Endodermal cell (in vitro differentiated cells): ENCODE results near the gene LCP2. TPM values are rescaled to one million over a fixed set of nuclear protein-coding genes. Genes with fewer than 3 reads are reported as not detected.

Source experiments
- DNase-seq: peaks from one replicate; pipeline ENCODE4 v3.0.0-alpha.2; 2017
- H3K27ac ChIP-seq: 2 replicates; pipeline ENCODE4 v1.5.1; 2013; ENCODE audit warnings: mild to moderate bottlenecking, low read depth, low read length, moderate library complexity
- H3K27me3 ChIP-seq: 2 replicates; pipeline ENCODE4 v1.6.1; 2013; ENCODE audit warnings: mild to moderate bottlenecking, low read length, moderate library complexity; ENCODE audit not compliant: insufficient read depth, control insufficient read depth, poor library complexity, severe bottlenecking
- H3K36me3 ChIP-seq: 2 replicates; pipeline ENCODE4 v1.7.0; 2013; ENCODE audit warnings: mild to moderate bottlenecking, low read length, moderate library complexity; ENCODE audit not compliant: control insufficient read depth, insufficient read depth
- H3K4me1 ChIP-seq: one replicate; pipeline ENCODE4 v1.7.0; 2013; ENCODE audit warnings: low read length; ENCODE audit not compliant: control insufficient read depth, insufficient read depth
- H3K4me3 ChIP-seq: 2 replicates; pipeline ENCODE4 v1.5.1; 2013; ENCODE audit warnings: mild to moderate bottlenecking, low read length, moderate library complexity
- H3K9ac ChIP-seq: 2 replicates; pipeline ENCODE4 v1.6.1; 2013; ENCODE audit warnings: mild to moderate bottlenecking, low read length, moderate library complexity; ENCODE audit not compliant: poor library complexity, severe bottlenecking; ENCODE audit errors: extremely low read depth
- H3K9me3 ChIP-seq: 2 replicates; pipeline ENCODE4 v1.6.1; 2013; ENCODE audit warnings: mild to moderate bottlenecking, low read length, moderate library complexity; ENCODE audit not compliant: control insufficient read depth
- H3K27ac Mint-ChIP-seq: 2 replicates; pipeline ENCODE4 v1.8.0; 2020; ENCODE audit warnings: mixed read lengths
- H3K27me3 Mint-ChIP-seq: 2 replicates; pipeline ENCODE4 v1.8.0; 2021; ENCODE audit warnings: mild to moderate bottlenecking, mixed read lengths; ENCODE audit not compliant: insufficient read depth
- H3K36me3 Mint-ChIP-seq: 2 replicates; pipeline ENCODE4 v1.8.0; 2020; ENCODE audit warnings: low read depth, mixed read lengths
- H3K4me1 Mint-ChIP-seq: 2 replicates; pipeline ENCODE4 v1.8.0; 2020; ENCODE audit warnings: mixed read lengths
- H3K4me3 Mint-ChIP-seq: 2 replicates; pipeline ENCODE4 v1.8.0; 2020; ENCODE audit warnings: mild to moderate bottlenecking, moderate library complexity, mixed read lengths
- H3K9me3 Mint-ChIP-seq: 2 replicates; pipeline ENCODE4 v1.8.0; 2020; ENCODE audit warnings: mild to moderate bottlenecking, mixed read lengths
- CTCF ChIP-seq: fragments of 200-600 bp; sonication (generic); conservative IDR thresholded peaks from 2 replicates; pipeline ENCODE4 v1.5.0; 2021; ENCODE audit warnings: antibody characterized with exemption, mild to moderate bottlenecking
- WGBS, 2 experiments: methylation state at CpG; one replicate each; pipeline versions ENCODE4 v1.1.5 to v1.1.7; 2013; ENCODE audit warnings: missing lambda C conversion rate in 2 of 2, mixed read lengths in 1 of 2; ENCODE audit not compliant: insufficient coverage in 1 of 2, insufficient read length in 1 of 2; 5-methylcytosine and 5-hydroxymethylcytosine counted together
- total RNA-seq, 2 donors: library from RNA; stranded (reverse); fragmentation: NEBNext Ultra II Directional in 1 of 2; extraction: Animal tissue kit (Norgen Biotek cat#: 25700) in 1 of 2; gene quantifications; 2 replicates in 1 of 2; 3 replicates in 1 of 2; pipeline ENCODE4 v1.2.1, GENCODE V29; 2021

Gene LCP2
- total RNA-seq, 2 donors from 2014 or later = 0.11 TPM; not detected in 1

DNA sequence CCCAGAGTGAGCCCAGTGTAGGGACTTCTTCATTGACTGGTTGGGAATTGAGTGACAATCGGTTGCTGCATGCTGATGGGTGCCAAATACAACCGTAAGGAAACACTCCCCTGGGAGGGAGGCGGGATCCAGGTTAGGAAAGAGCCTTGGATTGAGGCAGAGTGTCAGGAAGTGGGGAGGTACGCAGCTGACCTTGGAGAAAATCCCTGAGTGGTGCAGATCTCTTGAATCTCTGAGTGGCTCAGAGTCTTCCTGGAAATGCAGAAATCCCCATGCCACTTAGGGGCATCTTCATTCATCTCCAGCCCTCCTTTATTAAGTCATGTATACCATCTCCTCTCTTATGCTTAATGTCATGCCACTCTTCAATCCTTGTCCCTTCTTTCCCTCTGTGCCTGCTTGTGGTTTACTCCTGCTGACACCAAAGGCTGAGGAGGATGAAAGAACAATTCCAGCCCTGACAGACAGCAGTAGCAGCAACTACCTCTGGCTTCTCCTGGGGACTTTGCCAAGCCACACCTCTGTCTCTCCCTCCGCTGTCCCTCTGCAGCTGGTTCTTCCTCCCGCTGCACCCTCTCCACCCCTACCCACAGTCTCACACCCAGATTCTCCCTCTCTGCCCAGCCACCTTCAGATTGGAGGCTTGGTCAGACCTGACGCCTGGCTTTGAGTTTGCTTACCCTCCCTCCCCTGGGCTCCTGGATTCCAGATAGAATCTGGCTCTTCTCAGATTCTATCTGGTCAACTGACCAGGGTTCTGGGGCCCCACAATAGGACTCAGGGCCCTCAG is 14.1 kb upstream of the LCP2 start:
- H3K27me3 Mint-ChIP-seq = no peaks in the 10 kb centered on the region
- 88 to 94% methylated on average over 2 to 7 of the region's 7 CpGs for WGBS, 2 experiments
- no peak overlapping the region for H3K27ac Mint-ChIP-seq
- peaks cover under 1% of the 10 kb centered on the region for H3K4me1 ChIP-seq
- DNase-seq = no peak
- no peaks in the 10 kb centered on the region for H3K9me3 ChIP-seq
- no peak overlapping the region for H3K4me3 Mint-ChIP-seq
- H3K9ac ChIP-seq = no peak overlapping the region
- peaks cover 5% of the 10 kb centered on the region for H3K4me1 Mint-ChIP-seq
- H3K36me3 Mint-ChIP-seq = no peaks in the 10 kb centered on the region
- no peaks in the 10 kb centered on the region for H3K27me3 ChIP-seq
- TF ChIP-seq CTCF = no peak
- no peaks in the 10 kb centered on the region for H3K9me3 Mint-ChIP-seq
- no peak overlapping the region for H3K4me3 ChIP-seq
- H3K36me3 ChIP-seq = no peaks in the 10 kb centered on the region
- H3K27ac ChIP-seq = no peak overlapping the region

GRCh38 chr5:170310256-170310926 is 12.8 kb upstream of the LCP2 start:
- Mint-ChIP-seq H3K9me3 (no peaks in the 10 kb centered on the region), H3K36me3 (no peaks in the 10 kb centered on the region), H3K27me3 (no peaks in the 10 kb centered on the region), H3K4me1 (peaks cover 13% of the 10 kb centered on the region), H3K4me3 (no peak overlapping the region), H3K27ac (no peak overlapping the region)
- Histone ChIP-seq H3K27ac (no peak overlapping the region), H3K36me3 (no peaks in the 10 kb centered on the region), H3K27me3 (no peaks in the 10 kb centered on the region), H3K4me3 (no peak overlapping the region), H3K9ac (no peak overlapping the region), H3K4me1 (peaks cover 3% of the 10 kb centered on the region), H3K9me3 (no peaks in the 10 kb centered on the region)
- DNase-seq = no peak
- TF ChIP-seq CTCF = no peak
- WGBS, 2 experiments = 86 to 94% methylated on average over 3 to 5 of the region's 5 CpGs

GRCh38 chr5:170308686-170309085 is 11.1 kb upstream of the LCP2 start:
- Histone ChIP-seq H3K27me3 (no peaks in the 10 kb centered on the region), H3K9ac (no peak overlapping the region), H3K36me3 (no peaks in the 10 kb centered on the region), H3K27ac (no peak overlapping the region), H3K4me1 (peaks cover 3% of the 10 kb centered on the region), H3K9me3 (no peaks in the 10 kb centered on the region), H3K4me3 (no peak overlapping the region)
- Mint-ChIP-seq H3K4me3 (no peak overlapping the region), H3K4me1 (peaks cover 10% of the 10 kb centered on the region), H3K9me3 (no peaks in the 10 kb centered on the region), H3K27ac (no peak overlapping the region), H3K36me3 (no peaks in the 10 kb centered on the region), H3K27me3 (no peaks in the 10 kb centered on the region)
- no peak for TF ChIP-seq CTCF
- no peak for DNase-seq
- WGBS, 2 experiments = 89 to 95% methylated on average over 2 of the region's 2 CpGs
